ENCODE results near the gene ZDHHC8.

Gene ZDHHC8

GRCh38 chr22:20114506-20115475 is 16.8 kb upstream of the ZDHHC8 start:
- FAIRE-seq = no peak

- FAIRE-seq = no peak
Measured at GRCh38 chr22:20115691-20116375, 15.8 kb upstream of the ZDHHC8 start, which contains the start of gene RANBP1. TSS of gene RANBP1 (plus strand) at chr22:20116104. CDS start at chr22:20116185, 81 bp downstream.

GRCh38 chr22:20116376-20116950 is 15.1 kb upstream of the ZDHHC8 start:
- no peak for FAIRE-seq

- no peak for FAIRE-seq
Measured at GRCh38 chr22:20116951-20117632, 14.5 kb upstream of the ZDHHC8 start, which contains the start of gene TRMT2A. TSS of gene TRMT2A (minus strand) at chr22:20117226. CDS start at chr22:20116906, 320 bp downstream.

- no peak for FAIRE-seq
Measured at GRCh38 chr22:20117633-20118299, 13.8 kb upstream of the ZDHHC8 start.

GRCh38 chr22:20118300-20119020 is 13.1 kb upstream of the ZDHHC8 start:
- no peak for FAIRE-seq

- FAIRE-seq = no peak
Measured at GRCh38 chr22:20121856-20122415, 9.7 kb upstream of the ZDHHC8 start.

- no peak for FAIRE-seq
Measured at GRCh38 chr22:20123366-20124082, 8.1 kb upstream of the ZDHHC8 start.

- FAIRE-seq = no peak
Measured at GRCh38 chr22:20124083-20124787, 7.4 kb upstream of the ZDHHC8 start.

- FAIRE-seq = no peak
Measured at GRCh38 chr22:20125201-20126174, 6.1 kb upstream of the ZDHHC8 start.

- FAIRE-seq = no peak
Measured at GRCh38 chr22:20126284-20127029, 5.1 kb upstream of the ZDHHC8 start.

- no peak for FAIRE-seq
Measured at GRCh38 chr22:20127318-20127868, 4.2 kb upstream of the ZDHHC8 start.

GRCh38 chr22:20127869-20128618 is 3.6 kb upstream of the ZDHHC8 start:
- FAIRE-seq = no peak

- FAIRE-seq = no peak
Measured at GRCh38 chr22:20128619-20128901, 3.0 kb upstream of the ZDHHC8 start.

GRCh38 chr22:20128902-20129746 is 2.5 kb upstream of the ZDHHC8 start:
- no peak for FAIRE-seq

GRCh38 chr22:20129747-20130014 is 1.9 kb upstream of the ZDHHC8 start:
- no peak for FAIRE-seq

Data from endometrium (tissue), 2 donors.